Measurements from ENCODE around the gene TIMM21. TPM values are rescaled to one million over a fixed set of nuclear protein-coding genes. Genes with fewer than 3 reads are reported as not detected.

TIMM21 gene
- total RNA-seq, 1 donor from 2014 or later = 20.4 TPM

DNA sequence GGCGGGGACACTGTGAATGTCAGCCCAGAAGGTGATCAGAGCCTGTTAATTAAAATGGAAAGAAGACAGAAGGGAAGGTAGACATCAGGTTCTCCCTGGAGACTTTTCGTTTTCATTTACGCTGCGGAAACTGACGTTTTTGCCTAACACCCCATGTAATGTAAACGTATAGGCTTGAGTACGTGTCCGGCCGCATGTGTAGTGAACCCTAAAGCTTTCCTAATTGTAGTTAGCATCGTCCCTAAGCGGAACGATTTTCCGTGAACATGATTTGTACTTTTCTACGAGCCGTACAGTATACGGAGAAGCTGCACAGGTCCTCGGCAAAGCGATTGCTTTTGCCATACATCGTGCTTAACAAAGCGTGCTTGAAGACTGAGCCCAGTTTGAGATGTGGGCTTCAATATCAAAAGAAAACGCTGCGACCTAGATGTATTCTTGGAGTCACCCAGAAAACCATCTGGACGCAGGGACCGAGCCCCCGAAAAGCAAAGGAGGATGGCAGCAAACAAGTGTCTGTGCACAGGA, 284 bp downstream of the TIMM21 start:
- no peak for DNase-seq

DNA sequence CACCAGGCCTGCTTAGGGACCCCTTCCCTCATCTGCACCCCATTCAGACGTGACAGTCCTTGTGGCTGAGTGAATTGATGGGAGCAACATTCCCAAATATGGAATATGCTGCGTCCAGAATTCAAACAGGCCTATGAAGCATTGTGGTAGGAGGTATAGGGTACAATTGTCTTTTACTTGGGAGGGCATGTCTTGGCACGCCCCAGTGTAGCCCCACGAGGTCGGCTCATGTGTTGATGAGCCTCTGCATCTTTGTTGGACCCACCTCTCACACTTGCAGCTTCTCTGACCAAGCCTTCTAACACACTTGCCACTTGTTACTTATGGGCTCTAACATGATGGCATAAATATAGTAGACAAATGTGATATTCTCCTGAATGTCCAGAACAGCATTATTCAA, 1.6 kb downstream of the TIMM21 start:
- no peak for DNase-seq

DNA sequence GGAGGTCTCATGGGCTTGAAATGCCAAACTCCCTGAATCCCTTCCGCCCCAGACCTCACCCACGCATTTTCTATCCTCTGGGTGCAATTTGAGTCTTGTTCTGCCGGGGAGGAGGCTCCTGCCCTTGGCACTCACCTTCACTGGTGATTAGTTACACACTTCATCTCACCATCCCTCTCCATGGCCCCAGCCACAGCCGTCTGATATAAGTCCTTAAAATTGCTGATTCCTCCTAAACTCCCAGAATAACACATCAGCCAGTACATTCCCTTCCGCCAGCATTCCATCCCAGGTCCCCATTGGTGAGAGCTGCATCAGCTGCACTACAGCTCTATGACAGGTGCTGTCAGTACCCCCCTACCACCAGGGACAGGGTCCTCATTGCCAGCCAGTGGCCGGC, 3.9 kb downstream of the TIMM21 start:
- DNase-seq = no peak

DNA sequence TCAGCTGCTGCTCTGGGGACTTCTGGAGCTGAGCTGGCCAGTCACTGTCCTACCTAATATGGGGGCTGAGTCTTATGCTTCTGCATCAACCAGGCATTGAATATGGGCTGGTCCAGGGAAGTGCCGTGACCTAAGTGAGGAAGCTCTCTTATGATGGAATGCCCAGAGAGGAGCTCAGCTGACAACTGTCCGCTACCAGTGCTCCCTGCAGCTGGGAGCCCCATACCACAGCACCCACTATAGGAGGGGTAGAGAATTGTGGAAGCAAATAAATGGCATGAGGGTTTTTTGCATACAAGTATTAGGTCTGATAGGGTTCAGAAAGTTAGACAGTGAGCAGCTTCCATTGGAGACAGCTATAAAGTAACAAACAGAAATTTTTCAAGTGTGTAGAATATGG, 4.5 kb downstream of the TIMM21 start:
- DNase-seq = no peak

DNA sequence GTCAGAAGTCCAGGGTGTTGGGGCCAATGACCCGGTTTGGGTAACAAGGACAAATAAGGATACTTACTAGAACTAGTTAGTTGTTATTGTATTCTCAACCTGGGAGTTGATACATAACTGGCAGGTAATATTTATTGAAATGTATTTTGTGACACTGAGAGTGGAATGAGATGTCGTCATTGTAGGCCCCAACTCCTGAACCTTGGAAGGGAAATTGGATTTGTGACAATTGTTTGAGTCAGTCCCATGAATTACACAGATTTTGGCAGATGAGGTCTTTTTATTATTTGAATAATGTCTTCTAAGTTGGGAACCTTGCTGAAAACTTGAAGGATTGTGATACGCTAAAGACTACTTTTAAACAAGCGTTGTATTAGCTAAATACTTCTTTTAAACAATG, 5.1 kb downstream of the TIMM21 start:
- no peak for DNase-seq

DNA sequence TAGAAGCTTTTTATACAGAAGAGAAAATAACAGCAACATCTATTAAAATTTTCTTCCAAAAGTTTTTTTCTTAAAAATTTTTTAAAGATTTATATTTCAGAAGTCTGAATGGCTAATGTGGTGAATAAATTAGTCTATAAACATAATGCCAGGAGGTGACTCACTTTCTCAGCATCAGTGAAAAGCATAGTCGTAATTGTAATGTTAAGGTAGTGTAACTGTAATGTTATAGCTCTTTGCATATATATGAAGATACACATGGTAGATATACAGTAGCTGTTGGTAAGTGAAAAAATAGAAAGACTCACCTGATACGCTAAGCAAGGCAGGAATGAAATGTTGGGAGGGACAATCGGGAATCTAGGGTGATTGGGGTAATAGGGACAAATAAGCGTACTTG, 5.5 kb downstream of the TIMM21 start:
- DNase-seq = no peak

DNA sequence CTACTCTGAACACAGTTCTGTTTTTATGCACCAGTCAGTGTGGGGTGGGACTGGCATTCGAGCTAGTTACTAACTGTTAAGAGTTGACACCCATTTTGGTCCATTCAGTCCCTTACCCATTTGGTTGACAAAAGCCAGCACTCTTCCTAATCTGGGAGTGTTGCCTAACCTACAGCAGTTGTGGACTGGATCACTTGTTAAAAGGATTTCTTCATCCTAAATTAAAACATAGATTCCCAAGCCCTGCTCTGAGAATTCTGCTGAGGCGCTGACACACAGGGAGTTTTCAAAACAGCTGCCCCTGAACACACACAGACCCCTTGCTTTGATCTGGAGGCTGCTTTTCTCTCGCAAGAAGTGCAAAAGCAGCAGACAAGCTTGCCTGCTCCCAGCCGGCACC, 6.4 kb downstream of the TIMM21 start:
- DNase-seq = no peak

DNA sequence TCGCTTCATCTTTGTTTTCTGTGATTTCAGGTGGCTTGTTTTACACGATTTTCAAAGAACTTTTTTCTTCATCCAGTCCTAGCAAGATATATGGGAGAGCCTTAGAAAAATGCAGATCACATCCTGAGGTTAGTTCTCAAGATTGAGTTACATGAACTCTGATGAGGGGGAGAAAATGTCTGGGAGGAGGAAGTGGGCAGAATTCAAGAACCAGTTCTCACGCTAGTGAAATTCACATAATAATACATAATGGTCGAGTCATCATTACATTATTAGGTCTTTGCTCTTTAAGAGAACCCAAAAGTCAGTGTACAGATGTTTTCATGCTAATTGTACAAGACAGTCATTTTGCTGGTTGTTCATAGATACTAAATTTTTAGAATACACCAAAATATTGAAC, 7.0 kb downstream of the TIMM21 start:
- no peak for DNase-seq

DNA sequence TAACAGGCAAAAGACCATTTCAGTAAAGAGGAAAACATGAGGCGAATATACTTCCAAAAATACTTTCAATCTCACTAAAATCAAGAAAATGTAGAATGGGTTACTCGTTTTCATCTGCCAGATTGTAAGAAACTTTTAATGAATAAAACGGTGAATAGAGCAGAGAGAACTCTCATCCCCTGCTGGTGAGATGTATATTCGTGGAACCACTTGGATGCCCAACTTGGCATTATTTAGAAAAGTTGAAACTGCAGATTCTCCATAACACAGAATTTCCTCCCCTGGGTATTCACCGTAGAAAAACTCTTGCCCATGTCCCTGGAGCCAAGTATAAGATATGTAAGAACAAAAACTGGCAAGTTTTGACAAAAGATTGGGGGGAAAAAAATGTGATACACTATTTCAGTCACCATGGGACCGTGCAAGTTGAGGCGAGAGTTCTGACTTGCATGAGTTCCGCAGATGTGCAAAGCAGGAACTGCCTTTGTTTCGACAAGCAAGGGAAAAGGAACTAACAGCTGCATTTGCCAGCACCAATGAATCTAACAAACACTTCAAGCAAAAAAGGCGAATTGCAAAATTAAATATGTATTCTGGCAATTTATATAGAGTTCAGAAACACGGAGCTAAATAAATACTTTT, 14.8 kb downstream of the TIMM21 start:
- DNase-seq = no peak

DNA sequence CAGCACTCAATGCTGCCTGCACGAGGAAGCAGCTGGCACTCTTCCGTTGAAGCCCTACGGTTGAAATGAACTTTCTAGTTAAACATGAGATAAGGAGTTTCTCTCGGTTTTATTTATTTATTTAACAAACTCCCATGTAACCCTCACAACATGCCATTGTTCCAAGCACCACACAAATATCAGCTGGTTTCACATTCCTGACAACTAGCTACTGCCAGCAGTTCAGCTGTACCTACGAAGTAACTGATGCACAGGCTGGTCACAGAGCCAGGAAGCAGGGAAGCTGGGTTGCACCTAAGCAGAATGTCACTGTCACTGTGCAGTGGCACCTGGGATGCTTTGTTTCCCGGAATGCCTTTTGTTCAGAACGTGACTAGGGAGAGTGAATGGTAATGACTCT, 18.1 kb downstream of the TIMM21 start:
- no peak for DNase-seq

DNA sequence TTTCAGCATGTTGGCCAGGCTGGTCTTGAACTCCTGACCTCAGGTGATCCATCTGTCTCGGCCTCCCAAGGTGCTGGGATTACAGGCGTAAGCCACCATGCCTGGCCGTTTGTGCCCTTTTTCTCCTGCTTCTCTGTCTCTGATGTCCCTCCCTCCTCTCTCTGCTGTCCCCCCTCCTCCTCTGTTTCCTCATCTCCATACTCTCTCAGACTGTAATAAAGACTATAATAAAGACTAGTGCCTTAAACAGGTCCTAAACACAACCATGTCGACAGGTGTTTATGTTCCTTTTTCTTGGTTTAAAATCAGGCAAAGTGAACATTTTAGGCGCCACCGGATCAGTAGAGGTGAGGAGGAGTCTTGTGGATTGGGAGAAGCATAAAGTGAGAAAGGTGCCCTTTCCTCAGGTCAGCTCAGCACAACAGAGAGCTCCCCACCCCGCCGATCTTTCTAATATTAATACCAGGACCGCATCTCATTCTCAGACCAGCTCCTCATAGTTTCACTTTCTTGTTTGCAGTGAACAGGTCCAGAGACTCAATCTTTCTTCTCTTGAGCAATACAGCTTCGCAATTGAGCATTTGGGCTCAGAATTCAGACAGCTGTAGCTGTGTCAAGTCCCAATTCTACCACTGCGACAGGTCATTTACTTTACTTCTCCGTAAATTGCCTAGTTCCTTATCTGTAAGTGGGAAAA, 23.7 kb downstream of the TIMM21 start:
- DNase-seq = no peak

DNA sequence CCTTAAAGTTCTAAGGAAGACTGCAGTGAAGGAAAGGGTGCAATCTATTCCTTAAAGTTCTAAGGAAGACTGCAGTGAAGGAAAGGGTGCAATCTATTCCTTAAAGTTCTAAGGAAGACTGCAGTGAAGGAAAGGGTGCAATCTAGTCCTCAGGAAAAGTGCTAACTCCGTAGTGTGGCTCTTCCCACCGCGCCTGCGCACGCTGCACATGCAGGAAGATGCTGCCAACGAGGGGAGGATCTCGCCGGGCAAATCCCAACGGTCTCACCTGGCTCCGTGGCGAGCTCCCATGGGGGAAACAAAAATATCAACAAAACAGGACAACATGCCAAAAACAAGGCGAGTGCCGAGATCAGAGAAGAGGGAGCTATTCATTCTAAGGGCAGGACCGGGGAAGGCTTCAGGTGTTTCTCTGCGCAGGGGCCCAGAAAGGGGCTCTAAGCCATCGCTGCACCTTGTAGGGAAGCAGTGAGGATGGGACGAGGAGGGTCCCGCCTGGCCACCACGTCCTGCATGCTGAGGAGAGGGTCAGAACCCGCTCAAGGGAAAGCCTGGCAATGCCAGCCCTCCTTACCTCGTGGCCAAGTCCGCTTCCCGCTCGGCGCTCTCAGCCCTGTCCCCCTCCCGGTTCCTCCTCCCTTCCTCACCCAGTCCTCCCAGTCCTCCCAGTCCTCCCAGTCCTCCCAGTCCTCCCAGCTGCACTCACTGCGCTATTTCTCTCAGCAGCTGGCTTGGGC, 24.5 kb downstream of the TIMM21 start:
- no peak for DNase-seq

DNA sequence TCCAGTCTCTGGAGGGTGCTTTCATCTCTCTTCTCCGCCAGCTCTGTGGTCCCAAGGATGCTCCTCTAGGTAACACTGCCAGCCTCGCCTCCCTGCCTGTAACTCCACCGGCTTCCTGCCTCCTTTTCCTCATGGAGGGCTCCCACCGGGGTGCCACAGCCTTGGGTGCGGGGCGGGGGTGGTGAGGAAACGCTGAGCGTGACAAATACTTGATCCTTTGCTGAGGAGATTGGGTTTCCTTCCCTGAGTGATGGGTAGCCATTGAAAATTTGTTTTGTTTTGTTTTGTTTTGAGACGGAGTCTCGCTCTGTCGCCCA, 25.1 kb downstream of the TIMM21 start:
- no peak for DNase-seq

DNA sequence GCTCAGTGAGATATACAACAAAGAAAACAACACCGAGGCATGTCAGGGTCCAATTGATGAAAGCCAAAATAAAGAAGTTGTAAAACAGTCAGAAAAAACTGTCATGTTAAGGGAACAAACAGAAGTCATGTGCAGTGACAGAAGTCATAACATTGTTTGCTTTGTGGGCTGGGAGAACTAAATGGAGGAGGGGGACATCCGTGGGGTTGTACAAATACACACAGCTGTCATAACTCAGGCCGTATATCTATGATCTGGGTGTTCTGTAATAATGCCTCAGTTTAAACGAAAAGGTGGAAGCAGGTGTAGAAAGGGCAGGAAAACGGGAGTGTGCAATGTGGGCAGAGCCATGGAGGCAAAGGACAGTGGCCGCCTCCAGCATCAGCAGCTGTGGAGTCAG, 27.3 kb downstream of the TIMM21 start:
- no peak for DNase-seq

DNA sequence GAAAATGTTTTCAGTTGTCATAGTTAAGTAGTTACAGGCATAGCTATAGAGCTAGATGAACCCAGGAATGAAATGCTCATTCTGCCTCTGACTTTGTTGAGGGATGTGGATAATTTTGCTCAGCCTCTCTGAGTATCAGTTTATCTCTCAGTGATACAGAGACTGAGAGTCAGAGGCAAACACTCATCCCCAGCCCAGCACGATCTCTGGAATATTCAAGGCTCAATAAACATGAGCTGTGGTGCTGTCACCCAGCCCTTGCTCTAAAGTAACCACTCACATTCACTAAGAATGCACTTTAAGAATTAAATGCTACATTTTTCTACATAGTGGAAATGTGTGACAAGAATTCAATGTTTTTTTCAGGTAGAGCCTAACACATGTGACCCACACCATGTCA, 30.6 kb downstream of the TIMM21 start:
- no peak for DNase-seq

DNA sequence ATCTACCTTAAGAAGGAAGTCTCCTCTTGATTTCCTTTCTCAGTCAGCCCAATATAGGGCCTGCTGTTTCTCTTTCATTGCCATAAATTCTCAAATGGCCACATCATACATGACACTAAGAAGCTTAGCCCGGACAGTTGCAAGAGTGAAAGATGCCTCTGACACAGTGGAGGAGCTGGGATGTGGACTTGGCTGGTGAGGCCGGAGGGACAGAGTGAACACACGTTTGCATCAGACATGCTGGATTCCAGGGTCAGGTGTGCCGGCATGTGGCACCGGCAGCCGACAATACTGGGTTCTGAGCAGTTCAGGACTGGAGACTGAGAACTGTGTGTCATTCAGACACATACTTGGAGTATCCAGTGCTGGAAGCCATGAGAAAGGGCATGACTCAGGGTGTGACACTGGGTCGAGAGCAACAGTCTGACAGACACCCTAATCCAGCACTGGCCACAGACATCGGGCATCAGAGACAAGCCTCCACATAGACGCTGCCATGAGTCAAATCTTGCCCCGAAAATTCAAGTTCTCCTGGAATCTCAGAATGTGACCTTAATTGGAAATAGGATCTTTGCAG, 31.4 kb downstream of the TIMM21 start:
- DNase-seq = no peak

DNA sequence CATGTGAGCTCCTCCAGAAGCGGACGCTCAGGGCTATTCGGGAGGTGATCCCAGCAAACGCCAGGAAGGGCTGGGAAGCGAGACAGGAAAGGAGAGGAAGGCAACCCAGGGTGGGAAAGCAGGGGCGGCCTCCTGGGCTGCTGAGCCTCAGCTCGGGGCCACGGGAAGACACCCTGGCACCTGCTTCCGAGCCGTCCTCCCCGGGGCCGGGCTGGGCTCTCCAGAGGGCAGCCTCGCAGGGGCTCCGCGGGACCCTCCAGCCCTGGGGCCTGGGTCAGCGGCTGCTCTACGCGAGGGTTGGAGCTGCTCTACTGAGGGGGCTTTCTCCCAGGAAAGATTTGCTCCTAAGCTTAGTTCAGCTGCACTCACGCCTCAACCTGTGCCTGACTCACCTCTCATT, 34.0 kb downstream of the TIMM21 start:
- no peak for DNase-seq

DNA sequence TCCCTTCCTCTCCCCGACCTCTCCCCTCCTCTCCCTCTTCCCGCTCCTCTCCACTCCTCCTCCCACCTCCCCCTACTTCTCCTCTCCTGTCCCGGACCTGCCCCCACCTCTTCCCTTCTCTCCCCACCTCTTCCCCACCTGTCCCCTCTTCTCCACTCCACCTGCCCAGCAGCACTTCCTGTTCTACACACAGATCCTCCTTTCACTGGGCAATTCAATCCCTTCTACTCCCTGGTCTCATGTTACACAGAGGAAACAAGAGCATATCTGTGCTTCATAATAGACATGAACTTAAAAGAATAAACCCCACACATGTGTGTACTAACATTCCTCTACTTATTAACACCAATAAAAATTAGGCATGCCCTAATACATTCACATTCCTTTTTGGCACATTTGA, 34.8 kb downstream of the TIMM21 start:
- DNase-seq = no peak

DNA sequence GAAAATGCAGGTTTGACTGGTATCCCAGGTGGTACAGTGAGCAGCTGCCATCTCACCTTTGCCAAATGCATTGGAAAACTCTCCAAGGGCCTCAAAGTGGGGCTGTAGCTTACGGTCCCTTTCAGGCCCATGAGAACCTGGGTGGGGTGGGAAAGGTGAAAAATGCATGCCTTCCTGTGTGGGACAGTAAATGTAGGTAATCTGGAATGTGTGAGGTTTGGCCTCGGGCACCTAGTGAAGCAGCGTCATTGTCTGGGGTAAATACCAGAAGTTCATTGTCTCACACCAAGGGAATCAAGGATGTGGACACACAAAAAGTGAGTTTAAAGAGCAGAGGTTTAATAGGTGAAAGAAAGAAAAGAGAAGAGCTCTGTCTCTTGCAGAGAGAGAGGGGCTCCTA, 36.6 kb downstream of the TIMM21 start:
- DNase-seq = no peak

DNA sequence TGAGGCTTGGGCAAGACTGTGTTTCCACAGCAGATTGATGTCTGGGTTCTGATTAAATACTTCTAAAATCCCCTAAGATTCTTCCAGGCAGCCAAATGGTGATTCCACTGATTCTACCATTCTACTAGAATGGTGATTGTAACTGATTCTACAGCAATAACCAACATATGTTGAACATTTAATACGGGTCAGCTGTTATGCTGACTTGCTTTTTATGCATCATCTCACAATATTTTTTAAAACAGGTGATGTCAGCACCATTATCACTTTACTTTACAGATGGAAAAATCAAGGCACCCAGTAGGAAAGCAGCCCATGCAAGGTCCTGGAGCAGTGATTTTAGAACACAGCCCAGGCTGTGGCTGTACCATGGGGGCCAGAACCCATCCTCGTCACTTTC, 37.5 kb downstream of the TIMM21 start:
- DNase-seq = no peak

DNA sequence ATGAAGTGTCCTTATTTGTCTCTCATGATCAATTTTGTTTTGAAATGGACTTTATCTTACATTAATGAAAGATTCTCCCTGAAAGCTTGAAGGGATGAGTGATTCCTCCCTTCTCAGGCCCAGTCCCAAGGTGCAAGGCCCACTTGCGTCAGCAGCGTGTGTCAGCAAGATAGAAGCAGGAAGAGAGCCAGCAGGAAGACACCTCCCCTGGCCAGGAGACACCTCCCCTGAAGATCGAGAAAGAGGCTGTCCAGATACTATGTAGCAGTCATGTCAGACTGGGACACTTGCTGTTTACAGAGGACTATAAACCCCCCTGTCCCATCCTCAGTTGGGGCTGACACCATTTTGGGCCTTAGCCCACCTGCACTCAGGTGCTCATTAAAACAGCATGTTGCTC, 38.3 kb downstream of the TIMM21 start:
- no peak for DNase-seq

DNA sequence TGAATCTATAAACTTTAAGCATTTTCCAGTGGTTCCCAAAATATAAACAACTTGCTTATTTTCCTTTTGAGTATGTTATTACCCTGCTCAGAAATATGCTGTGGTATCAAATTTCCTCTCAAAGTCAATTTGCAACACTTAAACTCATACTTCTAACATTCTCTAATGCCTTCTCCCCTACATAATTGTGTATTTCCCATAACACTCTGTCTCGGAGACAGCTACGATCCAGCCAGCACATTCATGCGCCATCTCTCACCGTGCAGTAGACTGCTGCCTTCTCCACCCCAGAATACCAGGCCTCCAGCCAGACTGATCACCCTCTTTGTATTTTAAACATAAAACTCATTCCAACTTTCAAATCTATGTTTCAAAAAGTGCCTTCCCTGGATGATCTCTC, 41.8 kb downstream of the TIMM21 start:
- no peak for DNase-seq

DNA sequence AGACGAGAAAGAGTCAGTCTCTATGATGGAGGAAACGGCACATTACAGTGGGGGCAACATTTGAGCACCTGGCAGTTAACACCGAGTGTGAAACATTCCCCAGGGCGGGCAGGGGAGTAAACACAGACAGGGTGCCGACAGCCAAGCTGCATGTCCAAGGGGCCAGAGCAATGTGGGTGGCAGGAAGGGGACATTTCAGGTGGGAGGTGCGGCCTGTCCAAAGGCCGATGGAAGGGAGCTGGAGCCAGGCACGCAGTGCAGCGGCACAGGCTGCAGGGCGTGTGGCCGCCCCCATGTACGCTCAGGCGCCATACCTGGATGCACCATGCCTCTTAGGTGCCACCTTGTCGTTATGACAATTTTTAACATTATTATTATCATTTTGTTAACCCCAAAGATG, 43.3 kb downstream of the TIMM21 start:
- DNase-seq = no peak

DNA sequence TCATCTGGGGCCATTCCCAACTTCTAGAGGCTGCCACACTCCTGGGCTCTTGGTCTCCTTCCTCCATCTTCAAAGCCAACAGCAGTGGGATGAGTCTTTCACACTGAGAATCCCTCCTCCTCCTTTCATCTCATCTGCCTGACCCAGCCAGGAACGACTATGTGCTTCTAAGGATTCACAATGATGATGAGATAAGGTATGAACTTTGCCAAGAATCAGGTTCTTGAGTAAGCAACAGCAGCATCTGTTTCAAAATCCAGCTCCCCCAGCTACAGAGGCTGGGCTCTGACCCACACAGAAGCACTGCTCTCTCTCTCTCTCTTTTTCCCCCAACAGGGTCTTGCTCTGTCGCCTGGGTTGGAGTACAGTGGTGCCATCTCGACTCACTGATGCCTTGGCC, 46.4 kb downstream of the TIMM21 start:
- no peak for DNase-seq
